K562 (cell line): ENCODE data around the gene CARMIL1. TPM values are rescaled to one million over a fixed set of nuclear protein-coding genes. Genes with fewer than 3 reads are reported as not detected.

ENCODE experiments used
- ATAC-seq: fragments of 200-7000 bp; cut with Tn5 transposase; 3 replicates; pipeline ENCODE4 v1.9.1; 2020; ENCODE audit warnings: moderate library complexity
- BruUV-seq: library from RNA; stranded (reverse); fragments of 400-500 nt; replicated peaks from 2 replicates; lab custom pipeline; 2021; lab: Mats Ljungman, UMichigan
- CTCF ChIA-PET: fragments of 300-600 bp; formaldehyde crosslinking; extraction: SDS; loops from one replicate; lab custom pipeline; 2021; ENCODE audit warnings: low intra/inter-chr PET ratio; lab: Yijun Ruan, JAX
- POLR2A ChIA-PET: fragments of 300-600, 350-650 bp; sonication (Branson Sonifier 250); formaldehyde crosslinking; extraction: SDS; loops from one replicate; lab custom pipeline; 2021; ENCODE audit warnings: antibody characterized with exemption, inconsistent platforms; lab: Yijun Ruan, JAX
- DNase-seq, 4 experiments: peaks; one replicate each; pipeline versions ENCODE4 v3.0.0 to v3.0.0-alpha.2; 2011 to 2018; ENCODE audit warnings: low spot score in 3 of 4, mixed read lengths in 3 of 4; ENCODE audit errors: extremely low read depth in 1 of 4
- FAIRE-seq: peaks from 2 replicates; lab custom pipeline; 2011; peaks lifted over from hg19 to GRCh38; lab: Jason Lieb, UNC
- H2AFZ ChIP-seq: 2 replicates; pipeline ENCODE4 v1.6.0; 2011; ENCODE audit warnings: low read depth, low read length, control low read depth, inconsistent platforms
- H3K27ac ChIP-seq: fragments of 200-600 bp; 3 replicates; pipeline ENCODE4 v1.8.0; 2011; ENCODE audit warnings: low read depth, mild to moderate bottlenecking, control low read depth, inconsistent platforms, low read length, moderate library complexity, mixed read lengths; ENCODE audit errors: extremely low read depth
- H3K27me3 ChIP-seq, 2 experiments: fragments of 300-600 bp in 1 of 2; 2 replicates in 1 of 2; 3 replicates in 1 of 2; pipeline versions ENCODE4 v1.6.0 to v1.8.0; 2011; ENCODE audit warnings: inconsistent platforms in 2 of 2, low read length in 2 of 2, mild to moderate bottlenecking in 1 of 2, mixed read lengths in 1 of 2, moderate library complexity in 1 of 2; ENCODE audit not compliant: control insufficient read depth in 2 of 2, insufficient read depth in 2 of 2
- H3K36me3 ChIP-seq: fragments of 300-600 bp; 3 replicates; pipeline ENCODE4 v1.8.0; 2011; ENCODE audit warnings: mild to moderate bottlenecking, low read length, inconsistent platforms; ENCODE audit not compliant: control insufficient read depth, insufficient read depth
- H3K4me1 ChIP-seq, 2 experiments: fragments of 200-600 bp in 1 of 2; replicated peaks in 1 of 2; 2 replicates in 1 of 2; 3 replicates in 1 of 2; pipeline versions ENCODE4 v1.5.1 to v1.8.0; 2011; ENCODE audit warnings: inconsistent platforms in 2 of 2, low read length in 2 of 2, mild to moderate bottlenecking in 1 of 2, mixed read lengths in 1 of 2, moderate library complexity in 1 of 2; ENCODE audit not compliant: control insufficient read depth in 2 of 2, insufficient read depth in 2 of 2
- H3K4me2 ChIP-seq: 2 replicates; pipeline ENCODE4 v1.6.1; 2011; ENCODE audit warnings: low read length, control low read depth, inconsistent platforms, mixed read lengths; ENCODE audit not compliant: insufficient read depth
- H3K4me3 ChIP-seq: fragments of 200-600 bp; sonication (generic), shearing (Covaris generic); 2 replicates; pipeline ENCODE4 v1.5.1; 2016; ENCODE audit warnings: control low read depth, inconsistent platforms
- H3K79me2 ChIP-seq: fragments of 200-600 bp; 3 replicates; pipeline ENCODE4 v1.8.0; 2011; ENCODE audit warnings: low read length, inconsistent platforms; ENCODE audit not compliant: control insufficient read depth, insufficient read depth
- H3K9ac ChIP-seq, 2 experiments: 2 replicates each; pipeline versions ENCODE4 v1.6.0 to v1.6.1; 2011; ENCODE audit warnings: low read depth in 2 of 2, low read length in 2 of 2, control low read depth in 1 of 2, inconsistent platforms in 1 of 2, mild to moderate bottlenecking in 1 of 2, mixed read lengths in 1 of 2; ENCODE audit not compliant: insufficient read depth in 1 of 2
- H3K9me1 ChIP-seq: one replicate; pipeline ENCODE4 v1.6.0; 2011; ENCODE audit warnings: inconsistent platforms, mild to moderate bottlenecking, low read length, moderate library complexity; ENCODE audit not compliant: control insufficient read depth, insufficient read depth
- H3K9me3 ChIP-seq: replicated peaks from 2 replicates; pipeline ENCODE4 v1.5.1; 2011; ENCODE audit warnings: low read depth, low read length, inconsistent platforms; ENCODE audit not compliant: control insufficient read depth, insufficient read depth
- H4K20me1 ChIP-seq: replicated peaks from 2 replicates; pipeline ENCODE4 v1.6.1; 2011; ENCODE audit warnings: low read length, inconsistent platforms, mixed read lengths; ENCODE audit not compliant: control insufficient read depth, insufficient read depth
- CHCHD3 ChIP-seq: fragments of 250-450 bp; sonication (Bioruptor Pico); IDR thresholded peaks from 2 replicates; pipeline ENCODE4 v2.1.2; 2022; ENCODE audit warnings: mild to moderate bottlenecking
- DDX20 ChIP-seq: fragments of 450-650 bp; IDR thresholded peaks from 2 replicates; pipeline ENCODE4 v1.6.1; 2016; ENCODE audit warnings: missing genetic modification characterization, low read depth, mild to moderate bottlenecking, missing compliant biosample characterization, moderate library complexity
- FOXM1 ChIP-seq, 2 experiments: fragments of 450-650 bp in 1 of 2; sonication (generic) in 1 of 2; formaldehyde crosslinking in 1 of 2; IDR thresholded peaks; 2 replicates each; pipeline versions ENCODE4 v1.6.1 to v1.9.0; 2017 to 2022; ENCODE audit warnings: low read depth in 2 of 2, mild to moderate bottlenecking in 2 of 2, missing genetic modification reagents in 1 of 2, moderate library complexity in 1 of 2
- SNIP1 ChIP-seq: fragments of 450-650 bp; IDR thresholded peaks from 2 replicates; pipeline ENCODE4 v1.7.1; 2017; ENCODE audit warnings: low read depth, mild to moderate bottlenecking
- TEAD2 ChIP-seq: fragments of 450-650 bp; IDR thresholded peaks from 2 replicates; pipeline ENCODE4 v1.6.1; 2016; ENCODE audit warnings: missing genetic modification characterization, control low read depth, missing compliant biosample characterization
- THRB ChIP-seq: fragments of 450-650 bp; formaldehyde crosslinking; conservative IDR thresholded peaks from 2 replicates; pipeline ENCODE4 v1.4.0; 2022; ENCODE audit warnings: mild to moderate bottlenecking, missing genetic modification characterization
- VEZF1 ChIP-seq: fragments of 200-800 bp; sonication (Bioruptor generic); IDR thresholded peaks from 2 replicates; pipeline ENCODE4 v1.6.1; 2017; ENCODE audit warnings: missing genetic modification characterization, missing compliant biosample characterization
- ZBTB34 ChIP-seq: fragments of 250-450 bp; sonication (Bioruptor Pico); IDR thresholded peaks from 2 replicates; pipeline ENCODE4 v1.8.0; 2021; ENCODE audit warnings: mild to moderate bottlenecking, moderate library complexity
- ZC3H8 ChIP-seq: fragments of 450-650 bp; IDR thresholded peaks from 2 replicates; pipeline ENCODE4 v1.6.1; 2017
- WGBS: fragments of 100-300 bp; shearing (Covaris generic); methylation state at CpG from one replicate; pipeline ENCODE4 v1.1.6; 2016; ENCODE audit warnings: low coverage, mixed read lengths; ENCODE audit not compliant: insufficient coverage; ENCODE audit errors: missing lambda C conversion rate; 5-methylcytosine and 5-hydroxymethylcytosine counted together
- in situ Hi-C: fragments of 300-500 bp; cut with MboI; formaldehyde crosslinking; loops from 4 replicates; pipeline ENCODE4 v1.15.0; 2018; ENCODE audit warnings: inconsistent platforms, mixed read lengths
- intact Hi-C: fragments of 100-400 bp; cut with micrococcal nuclease; formaldehyde crosslinking; loops from 2 replicates; pipeline ENCODE4 v1.14.2; 2022
- polyA plus RNA-seq, 8 experiments: library from polyadenylated mRNA; depleted of rRNA in 4 of 8; stranded (reverse) in 5 of 8; unstranded in 3 of 8; fragments of >200 nt; fragmentation: Nextera tagmentation in 2 of 8; fragmentation: Illumina TruSeq in 1 of 8; extraction: Ambion mirVana in 2 of 8; extraction: Trizol in 1 of 8; gene quantifications; 2 replicates each; pipeline versions ENCODE4 v1.2.1 to v1.2.3, GENCODE V29; 2011 to 2014; ENCODE audit warnings: inconsistent platforms in 1 of 8, missing spikeins in 1 of 8
- total RNA-seq, 7 experiments: library from RNA; depleted of rRNA in 6 of 7; stranded (reverse); fragments of >200 nt in 6 of 7; fragmentation: Illumina TruSeq in 2 of 7; extraction: Trizol in 2 of 7; gene quantifications; 2 replicates each; pipeline versions ENCODE4 v1.2.1 to v1.2.3, GENCODE V29; 2011 to 2021; ENCODE audit warnings: low replicate concordance in 1 of 7

The CARMIL1 gene
- total and polyA plus RNA-seq, 9 of the 15 experiments (the other 6 are each of a cell fraction or from before 2014, with no cell fraction given): 0.04 to 0.32 (median 0.10) TPM; not detected in 1

DNA sequence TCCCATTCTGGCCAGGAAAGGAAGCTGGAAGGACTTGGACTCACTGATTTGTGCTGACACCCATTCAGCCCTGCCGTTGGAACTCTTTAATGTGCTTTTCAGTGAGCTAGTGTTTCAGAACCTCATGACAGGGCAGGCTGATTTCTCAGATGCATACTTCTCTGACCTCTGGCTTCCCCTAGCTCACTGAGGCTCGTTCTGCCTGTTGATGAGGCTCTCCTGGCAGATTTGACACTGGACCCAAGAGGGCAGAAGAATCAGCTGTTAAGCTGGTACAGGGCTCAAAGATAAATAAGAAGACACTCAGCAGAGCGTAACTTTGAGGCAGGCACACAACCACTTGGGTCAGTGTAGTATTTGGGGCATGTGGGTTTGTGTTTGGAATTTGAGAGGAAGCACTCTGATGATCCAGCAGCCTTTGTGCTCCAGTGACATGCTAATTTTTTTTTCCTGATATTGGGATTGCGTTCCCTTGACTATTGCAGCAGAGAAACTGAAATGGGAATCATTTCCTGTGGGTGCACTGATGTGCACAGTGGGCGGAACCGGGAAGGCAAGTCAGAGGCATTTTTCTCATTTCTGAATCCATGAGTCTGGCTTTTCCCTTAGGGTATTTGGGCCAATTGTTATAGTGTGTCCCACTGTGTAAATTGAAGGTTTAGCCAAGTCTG lies 80.2 kb downstream of the CARMIL1 start (continued):
- TF ChIP-seq THRB (CRISPR knock-in tag) (no peak), SNIP1 (no peak), ZBTB34 (CRISPR knock-in tag) (no peak), CHCHD3 (CRISPR knock-in tag) (no peak), FOXM1 (IDR thresholded peaks at IDR 0.05; ENCODE audit: low read depth) (no peak), FOXM1 (CRISPR knock-in tag; IDR thresholded peaks at IDR 0.05; ENCODE audit: low read depth) (no peak), TEAD2 (no peak), ZC3H8 (no peak)

DNA sequence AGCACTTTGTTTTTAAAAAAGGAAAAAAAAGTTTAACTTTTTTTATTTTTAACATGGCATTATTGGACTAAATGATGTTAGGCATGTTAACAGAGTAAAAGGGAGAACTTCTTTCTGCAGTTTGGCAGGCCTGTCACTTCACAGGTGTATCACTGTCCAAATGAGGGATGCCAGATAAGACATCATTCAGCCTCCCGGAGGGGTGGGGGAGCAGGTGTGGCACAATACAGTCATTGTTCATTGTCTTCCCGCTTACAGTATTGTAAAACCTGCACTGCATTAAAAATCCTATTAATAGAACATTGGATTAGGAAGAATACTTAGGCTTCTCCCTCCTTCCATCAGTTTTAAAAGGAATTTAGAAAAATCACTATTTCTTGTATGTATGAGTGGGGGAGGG lies 80.7 kb downstream of the CARMIL1 start:
- in situ Hi-C loops: no loop called here
- Histone ChIP-seq H3K9ac (no peak overlapping the region), H2AFZ (no peak overlapping the region), H3K4me1 (no peaks in the 10 kb centered on the region)
- DNase-seq: no peak
- no peak for TF ChIP-seq DDX20 (tag)
- TF ChIP-seq VEZF1 (CRISPR knock-in tag): no peak
- TF ChIP-seq, all 486 proteins: peak for 0
- Histone ChIP-seq H3K9me1 (no peaks in the 10 kb centered on the region), H3K79me2 (no peaks in the 10 kb centered on the region), H3K27ac (no peak overlapping the region), H3K9me3 (no peaks in the 10 kb centered on the region), H3K4me3 (no peak overlapping the region), H3K27me3 (no peaks in the 10 kb centered on the region), H4K20me1 (no peaks in the 10 kb centered on the region), H3K4me2 (no peak overlapping the region), H3K36me3 (no peaks in the 10 kb centered on the region)
- intact Hi-C loops: no loop called here
- ATAC-seq (no peak), FAIRE-seq (no peak)
- WGBS: 0% methylated on average over 2 of the region's 2 CpGs
- POLR2A ChIA-PET: interaction anchor here (1.2 kb wide), 1 partner anchor 39 kb away, joined by 4 read pairs; no protein-coding TSS in a partner anchor
- BruUV-seq: no TSS peak
- CTCF ChIA-PET: no interaction called here
